Measurements from ENCODE around the gene COA5.

The COA5 gene

GRCh38 chr2:98558852-98559530, 49.3 kb downstream of the COA5 start:
- H3K4me3 ChIP-seq (replicated peaks in 1 of 2; ENCODE audit: low read depth in 2 of 2, low read length in 2 of 2): no peak overlapping the region
- no peak for TF ChIP-seq CTCF (IDR thresholded peaks at IDR 0.05; ENCODE audit: low read depth, low read length)

GRCh38 chr2:98556344-98557033, 51.8 kb downstream of the COA5 start:
- no peak overlapping the region for H3K4me3 ChIP-seq (replicated peaks in 1 of 2; ENCODE audit: low read depth in 2 of 2, low read length in 2 of 2)
- DNase-seq (ENCODE audit: low read depth in 2 of 2): no peak
- TF ChIP-seq CTCF (IDR thresholded peaks at IDR 0.05; ENCODE audit: low read depth, low read length): no peak

More at GRCh38 chr2:98558852-98559530, 49.3 kb downstream of the COA5 start:
- no peak for DNase-seq (ENCODE audit: low read depth in 2 of 2)

GRCh38 chr2:98555696-98556095, 52.6 kb downstream of the COA5 start:
- H3K4me3 ChIP-seq (replicated peaks in 1 of 2; ENCODE audit: low read depth in 2 of 2, low read length in 2 of 2): no peak overlapping the region
- TF ChIP-seq CTCF (IDR thresholded peaks at IDR 0.05; ENCODE audit: low read depth, low read length): no peak
- no peak for DNase-seq (ENCODE audit: low read depth in 2 of 2)

- no peak for TF ChIP-seq CTCF (IDR thresholded peaks at IDR 0.05; ENCODE audit: low read depth, low read length)
- DNase-seq (ENCODE audit: low read depth in 2 of 2): no peak
- H3K4me3 ChIP-seq (replicated peaks in 1 of 2; ENCODE audit: low read depth in 2 of 2, low read length in 2 of 2): no peak overlapping the region
Observed at GRCh38 chr2:98554116-98554861, 54.0 kb downstream of the COA5 start.

GRCh38 chr2:98552499-98553179, 55.7 kb downstream of the COA5 start:
- no peak overlapping the region for H3K4me3 ChIP-seq (replicated peaks in 1 of 2; ENCODE audit: low read depth in 2 of 2, low read length in 2 of 2)
- no peak for TF ChIP-seq CTCF (IDR thresholded peaks at IDR 0.05; ENCODE audit: low read depth, low read length)
- DNase-seq (ENCODE audit: low read depth in 2 of 2): peak; percentile 4 to 53

GRCh38 chr2:98551316-98551715, 57.0 kb downstream of the COA5 start:
- TF ChIP-seq CTCF (IDR thresholded peaks at IDR 0.05; ENCODE audit: low read depth, low read length): no peak
- no peak overlapping the region for H3K4me3 ChIP-seq (replicated peaks in 1 of 2; ENCODE audit: low read depth in 2 of 2, low read length in 2 of 2)
- DNase-seq (ENCODE audit: low read depth in 2 of 2): no peak
